K562 (cell line): ENCODE results near the gene SH3BP5L. TPM values are rescaled to one million over a fixed set of nuclear protein-coding genes. Genes with fewer than 3 reads are reported as not detected.
A peak's percentile ranks its signal among the peaks of the same experiment; 100 is the strongest.

ENCODE experiments used
- E2F8 ChIP-seq: fragments of 450-650 bp; IDR thresholded peaks from 2 replicates; pipeline ENCODE4 v1.7.1; 2018; ENCODE audit warnings: mild to moderate bottlenecking, low read depth; ENCODE audit not compliant: partially characterized antibody
- HCFC1 ChIP-seq: IDR thresholded peaks from 2 replicates; pipeline ENCODE4 v1.6.1; 2012; ENCODE audit warnings: low read depth, low read length, improper control_type of control experiment
- KDM4B ChIP-seq, 2 experiments: fragments of 450-650 bp in 1 of 2; sonication (generic) in 1 of 2; IDR thresholded peaks; 2 replicates each; pipeline ENCODE4 v1.6.1; 2016 to 2017; ENCODE audit warnings: borderline replicate concordance in 2 of 2, antibody characterized with exemption in 1 of 2, low read depth in 1 of 2, mild to moderate bottlenecking in 1 of 2
- NCOA2 ChIP-seq, 2 experiments: fragments of 450-650 bp; IDR thresholded peaks; 2 replicates each; pipeline ENCODE4 v1.6.1; 2018; ENCODE audit warnings: mild to moderate bottlenecking in 2 of 2, moderate library complexity in 1 of 2; ENCODE audit not compliant: partially characterized antibody in 2 of 2
- RBM15 ChIP-seq: fragments of 200-400 bp; formaldehyde crosslinking; IDR thresholded peaks from 2 replicates; pipeline ENCODE4 v1.6.1; 2018; ENCODE audit warnings: mild to moderate bottlenecking, low read length, moderate library complexity; ENCODE audit not compliant: insufficient read depth
- STAT6 ChIP-seq: sonication (generic); formaldehyde crosslinking; IDR thresholded peaks from 2 replicates; pipeline ENCODE4 v1.8.1; 2023; ENCODE audit warnings: mild to moderate bottlenecking, missing genetic modification reagents
- THAP7 ChIP-seq: fragments of 250-450 bp; sonication (Bioruptor Pico); IDR thresholded peaks from 2 replicates; pipeline ENCODE4 v1.5.0; 2021
- ZKSCAN1 ChIP-seq: fragments of 150-350 bp; IDR thresholded peaks from 2 replicates; pipeline ENCODE4 v1.6.1; 2016; ENCODE audit warnings: low read depth, low read length
- polyA plus RNA-seq, 8 experiments: library from polyadenylated mRNA; depleted of rRNA in 4 of 8; stranded (reverse) in 5 of 8; unstranded in 3 of 8; fragments of >200 nt; fragmentation: Nextera tagmentation in 2 of 8; fragmentation: Illumina TruSeq in 1 of 8; extraction: Ambion mirVana in 2 of 8; extraction: Trizol in 1 of 8; gene quantifications; 2 replicates each; pipeline versions ENCODE4 v1.2.1 to v1.2.3, GENCODE V29; 2011 to 2014; ENCODE audit warnings: inconsistent platforms in 1 of 8, missing spikeins in 1 of 8
- total RNA-seq, 7 experiments: library from RNA; depleted of rRNA in 6 of 7; stranded (reverse); fragments of >200 nt in 6 of 7; fragmentation: Illumina TruSeq in 2 of 7; extraction: Trizol in 2 of 7; gene quantifications; 2 replicates each; pipeline versions ENCODE4 v1.2.1 to v1.2.3, GENCODE V29; 2011 to 2021; ENCODE audit warnings: low replicate concordance in 1 of 7
- TF ChIP-seq, protein P1 (sequence below), 2 experiments: fragments of 450-650 bp in 1 of 2; sonication (generic) in 1 of 2; formaldehyde crosslinking in 1 of 2; IDR thresholded peaks; 2 replicates each; pipeline versions ENCODE4 v1.7.1 to v1.9.0; 2016 to 2022; ENCODE audit warnings: inconsistent platforms in 1 of 2, mild to moderate bottlenecking in 1 of 2, missing genetic modification reagents in 1 of 2

Gene SH3BP5L
- total and polyA plus RNA-seq, 9 of the 15 experiments (the other 6 are each of a cell fraction or from before 2014, with no cell fraction given) = 1.9 to 26.5 (median 15.8) TPM

DNA sequence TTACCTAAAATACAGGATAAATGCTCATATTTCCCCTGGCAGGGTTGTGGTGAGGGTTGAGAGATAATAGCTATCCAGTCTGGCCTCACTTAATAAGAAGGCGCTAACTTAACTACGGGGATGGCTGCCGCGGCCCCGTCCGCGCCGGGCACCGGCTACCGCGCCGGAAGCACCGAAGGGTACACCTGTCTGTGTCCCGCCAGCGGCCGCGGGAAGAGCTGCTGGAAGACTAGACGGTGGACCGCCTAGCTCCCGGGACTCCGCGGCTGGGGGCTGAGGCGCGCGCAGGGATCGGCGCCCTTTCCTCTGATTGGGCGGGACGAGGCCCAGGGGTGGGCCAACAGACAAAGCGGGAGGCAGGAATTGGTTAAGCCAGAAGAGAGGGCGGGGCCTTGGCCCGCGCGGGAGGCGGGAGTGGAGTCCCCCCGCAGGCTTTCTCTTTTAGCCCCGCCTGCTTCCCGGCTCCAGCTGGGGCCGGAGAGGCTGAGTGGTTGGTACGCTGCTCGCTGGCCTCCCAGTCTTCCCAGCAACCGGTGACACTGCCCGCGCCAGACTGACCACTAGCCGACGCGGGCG is 12.2 kb upstream of the SH3BP5L start, which contains the start of gene ZNF672 (continued):
- TF ChIP-seq, protein P1, sequence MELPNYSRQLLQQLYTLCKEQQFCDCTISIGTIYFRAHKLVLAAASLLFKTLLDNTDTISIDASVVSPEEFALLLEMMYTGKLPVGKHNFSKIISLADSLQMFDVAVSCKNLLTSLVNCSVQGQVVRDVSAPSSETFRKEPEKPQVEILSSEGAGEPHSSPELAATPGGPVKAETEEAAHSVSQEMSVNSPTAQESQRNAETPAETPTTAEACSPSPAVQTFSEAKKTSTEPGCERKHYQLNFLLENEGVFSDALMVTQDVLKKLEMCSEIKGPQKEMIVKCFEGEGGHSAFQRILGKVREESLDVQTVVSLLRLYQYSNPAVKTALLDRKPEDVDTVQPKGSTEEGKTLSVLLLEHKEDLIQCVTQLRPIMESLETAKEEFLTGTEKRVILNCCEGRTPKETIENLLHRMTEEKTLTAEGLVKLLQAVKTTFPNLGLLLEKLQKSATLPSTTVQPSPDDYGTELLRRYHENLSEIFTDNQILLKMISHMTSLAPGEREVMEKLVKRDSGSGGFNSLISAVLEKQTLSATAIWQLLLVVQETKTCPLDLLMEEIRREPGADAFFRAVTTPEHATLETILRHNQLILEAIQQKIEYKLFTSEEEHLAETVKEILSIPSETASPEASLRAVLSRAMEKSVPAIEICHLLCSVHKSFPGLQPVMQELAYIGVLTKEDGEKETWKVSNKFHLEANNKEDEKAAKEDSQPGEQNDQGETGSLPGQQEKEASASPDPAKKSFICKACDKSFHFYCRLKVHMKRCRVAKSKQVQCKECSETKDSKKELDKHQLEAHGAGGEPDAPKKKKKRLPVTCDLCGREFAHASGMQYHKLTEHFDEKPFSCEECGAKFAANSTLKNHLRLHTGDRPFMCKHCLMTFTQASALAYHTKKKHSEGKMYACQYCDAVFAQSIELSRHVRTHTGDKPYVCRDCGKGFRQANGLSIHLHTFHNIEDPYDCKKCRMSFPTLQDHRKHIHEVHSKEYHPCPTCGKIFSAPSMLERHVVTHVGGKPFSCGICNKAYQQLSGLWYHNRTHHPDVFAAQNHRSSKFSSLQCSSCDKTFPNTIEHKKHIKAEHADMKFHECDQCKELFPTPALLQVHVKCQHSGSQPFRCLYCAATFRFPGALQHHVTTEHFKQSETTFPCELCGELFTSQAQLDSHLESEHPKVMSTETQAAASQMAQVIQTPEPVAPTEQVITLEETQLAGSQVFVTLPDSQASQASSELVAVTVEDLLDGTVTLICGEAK (IDR thresholded peaks at IDR 0.05) = peak; percentile 50
- TF ChIP-seq, protein P1 (CRISPR knock-in tag; IDR thresholded peaks at IDR 0.05) = no peak
- TF ChIP-seq HCFC1 = no peak
- TF ChIP-seq STAT6 (CRISPR knock-in tag) = no peak
- no peak for TF ChIP-seq RBM15
- TF ChIP-seq NCOA2 (IDR thresholded peaks at IDR 0.05; ENCODE audit: partially characterized antibody in 2 of 2) = no peak
- 0 out of 4 replicates have a peak, but pooled peaks of 1 of the 2 experiments have one; percentile 72 for TF ChIP-seq KDM4B (IDR thresholded peaks at IDR 0.05; ENCODE audit: borderline replicate concordance in 2 of 2, low read depth in 1 of 2)
- peak; percentile 61; the same call in 1 of the 2 replicates for TF ChIP-seq THAP7 (CRISPR knock-in tag)
- peak; percentile 25; the same call in 1 of the 2 replicates for TF ChIP-seq ZKSCAN1
- peak; percentile 69 for TF ChIP-seq E2F8
